HG02981 (cell line): ENCODE results near the gene PIRT.

Experiments used
- ATAC-seq: cut with Tn5 transposase; IDR thresholded peaks from one replicate; pipeline ENCODE4 v1.9.1; 2021; ENCODE audit warnings: mild to moderate bottlenecking, moderate library complexity; ENCODE audit not compliant: unreplicated experiment

PIRT gene

GRCh38 chr17:10790491-10791401, 47.1 kb downstream of the PIRT start:
- ATAC-seq = no peak

GRCh38 chr17:10789694-10790271, 48.1 kb downstream of the PIRT start:
- no peak for ATAC-seq

GRCh38 chr17:10787306-10788045, 50.4 kb downstream of the PIRT start:
- no peak for ATAC-seq

DNA sequence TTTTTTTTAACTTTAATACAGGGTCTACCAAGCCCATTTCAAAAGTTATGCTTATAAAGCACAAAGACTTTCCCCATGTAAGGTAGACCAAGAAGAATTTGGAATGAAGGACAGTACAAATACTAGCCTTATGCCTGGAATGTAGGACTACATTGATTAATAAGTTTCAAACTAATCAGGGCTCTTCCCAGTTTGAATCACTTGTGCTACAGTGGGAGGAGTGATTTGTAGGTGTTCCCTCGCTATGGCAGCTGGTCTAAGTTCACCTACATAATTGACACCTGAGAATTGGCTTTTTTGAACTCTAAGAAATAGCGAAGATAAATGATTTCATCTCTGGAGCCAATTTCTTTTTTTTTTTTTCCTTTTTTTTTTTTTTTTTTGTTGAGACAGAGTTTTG, 52.6 kb downstream of the PIRT start:
- ATAC-seq = no peak

DNA sequence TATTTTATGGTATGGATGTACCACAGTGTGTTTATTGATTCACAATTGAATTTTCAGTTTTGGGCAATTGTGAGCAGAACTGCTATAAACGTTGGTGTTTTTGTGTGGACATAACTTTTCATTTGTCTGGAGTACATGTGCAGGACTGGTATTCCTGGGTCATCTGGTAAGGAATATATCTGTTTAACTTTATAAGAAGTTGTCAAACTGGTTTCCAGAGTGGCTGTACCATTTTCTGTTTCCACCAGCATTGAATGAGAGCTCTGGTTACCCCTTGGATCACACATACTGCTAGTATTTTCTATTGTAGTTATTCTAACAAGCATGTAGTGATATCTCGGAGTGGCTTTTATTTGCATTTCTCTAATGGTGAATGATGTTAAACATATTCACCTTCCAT, 58.3 kb downstream of the PIRT start:
- ATAC-seq = no peak

GRCh38 chr17:10777890-10778289, 60.0 kb downstream of the PIRT start:
- ATAC-seq = no peak

DNA sequence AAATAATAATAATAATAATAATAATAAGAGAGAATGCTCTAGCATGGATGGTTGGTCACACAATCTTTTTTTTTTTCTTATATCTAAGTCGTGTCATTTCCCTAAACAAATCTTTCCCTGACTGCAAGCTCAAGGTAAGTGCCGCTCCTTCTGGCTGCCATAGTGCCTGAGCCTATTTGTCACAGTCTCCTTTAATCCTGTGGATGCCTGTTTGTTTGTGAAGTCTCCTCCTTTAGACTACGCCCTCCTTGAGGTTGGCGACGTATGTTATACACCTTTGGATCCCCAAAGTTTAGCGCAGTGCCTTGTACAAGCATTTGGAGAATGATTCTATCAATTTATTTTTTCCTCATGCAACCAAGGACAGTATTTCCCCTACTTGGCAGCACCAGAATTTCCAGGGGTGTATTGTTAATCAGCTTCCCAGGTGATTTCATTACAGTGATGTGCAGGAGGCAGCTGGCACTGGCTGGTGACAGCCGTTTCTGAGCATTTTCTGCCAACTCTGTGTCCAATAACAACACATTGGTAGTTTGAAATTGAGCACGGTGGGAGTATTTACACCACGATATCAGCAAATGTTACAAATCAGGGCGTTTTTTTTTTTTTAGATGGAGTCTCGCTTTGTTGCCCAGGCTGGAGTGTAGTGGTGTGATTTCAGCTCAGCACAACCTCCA, 60.6 kb downstream of the PIRT start:
- ATAC-seq = no peak

- no peak for ATAC-seq
Observed at GRCh38 chr17:10776381-10776780, 61.5 kb downstream of the PIRT start.

GRCh38 chr17:10775740-10776356, 62.0 kb downstream of the PIRT start:
- no peak for ATAC-seq

GRCh38 chr17:10775058-10775457, 62.8 kb downstream of the PIRT start:
- ATAC-seq = no peak

DNA sequence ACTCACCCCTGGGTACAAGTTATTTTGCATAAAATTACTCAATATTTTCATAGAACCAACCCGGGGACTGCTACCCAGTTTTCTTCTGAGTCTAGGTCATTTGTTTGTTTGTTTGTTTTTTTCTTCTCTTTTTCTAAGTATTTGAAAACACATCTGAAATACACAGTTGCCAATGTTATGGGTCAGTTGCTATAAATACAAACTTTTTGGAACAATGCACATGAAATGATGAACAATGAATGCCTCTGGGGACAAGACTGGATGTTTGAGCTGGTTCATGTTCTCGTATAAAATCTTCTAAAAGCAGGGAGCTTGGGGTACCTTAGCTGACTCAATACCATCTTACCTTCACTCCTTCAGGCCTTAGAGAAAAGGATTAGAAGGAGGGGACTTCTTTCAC, 64.5 kb downstream of the PIRT start:
- no peak for ATAC-seq
